ENCODE data around the gene DNAJC5.

Gene DNAJC5

GRCh38 chr20:63895202-63895951 is 451 bp downstream of the DNAJC5 start (continued):
- no peak for TF ChIP-seq PATZ1 (CRISPR knock-in tag; IDR thresholded peaks at IDR 0.05; ENCODE audit: borderline replicate concordance)
- no peak for TF ChIP-seq TSHZ2 (CRISPR knock-in tag; IDR thresholded peaks at IDR 0.05)
- TF ChIP-seq ZNF565 (CRISPR knock-in tag; conservative IDR thresholded peaks at IDR 0.05; ENCODE audit: low read depth): no peak
- TF ChIP-seq GLIS3 (CRISPR knock-in tag; IDR thresholded peaks at IDR 0.05): no peak
- TF ChIP-seq ZNF70 (CRISPR knock-in tag; IDR thresholded peaks at IDR 0.05): no peak

- TF ChIP-seq TOX (CRISPR knock-in tag; IDR thresholded peaks at IDR 0.05; ENCODE audit: borderline replicate concordance) (no peak), ZNF565 (CRISPR knock-in tag; conservative IDR thresholded peaks at IDR 0.05; ENCODE audit: low read depth) (no peak), ESRRG (CRISPR knock-in tag; IDR thresholded peaks at IDR 0.05) (no peak), PPARA (CRISPR knock-in tag; IDR thresholded peaks at IDR 0.05; ENCODE audit: borderline replicate concordance) (no peak), POU6F1 (CRISPR knock-in tag; IDR thresholded peaks at IDR 0.05; ENCODE audit: borderline replicate concordance, low read depth) (no peak), ZC3H10 (CRISPR knock-in tag; IDR thresholded peaks at IDR 0.05) (no peak), ZFP3 (CRISPR knock-in tag; IDR thresholded peaks at IDR 0.05) (no peak), CREB5 (CRISPR knock-in tag; IDR thresholded peaks at IDR 0.05; ENCODE audit: low read depth) (no peak), ARNTL (CRISPR knock-in tag; IDR thresholded peaks at IDR 0.05; ENCODE audit: borderline replicate concordance, low read depth) (no peak), SNAI2 (CRISPR knock-in tag; IDR thresholded peaks at IDR 0.05) (no peak), PATZ1 (CRISPR knock-in tag; IDR thresholded peaks at IDR 0.05; ENCODE audit: borderline replicate concordance) (no peak), ZFP30 (CRISPR knock-in tag; IDR thresholded peaks at IDR 0.05) (no peak), TCF4 (CRISPR knock-in tag; IDR thresholded peaks at IDR 0.05; ENCODE audit: borderline replicate concordance) (no peak), CSRNP3 (CRISPR knock-in tag; IDR thresholded peaks at IDR 0.05) (no peak), CSDC2 (CRISPR knock-in tag; IDR thresholded peaks at IDR 0.05) (no peak), RARB (CRISPR knock-in tag; IDR thresholded peaks at IDR 0.05) (no peak)
- ATAC-seq: no peak
These were observed 982 bp downstream of the DNAJC5 start for GRCh38 chr20:63895952-63896263.

Data from SK-N-SH treated with all-trans-retinoic acid at 6 μM for 48 hours (cell line).